Transverse colon (tissue), 4 donors: Measurements from ENCODE around the gene ANKDD1B. TPM values are rescaled to one million over a fixed set of nuclear protein-coding genes. Genes with fewer than 3 reads are reported as not detected.

ENCODE experiments used
- DNase-seq: peaks from one replicate; pipeline ENCODE4 v3.0.0-alpha.2; 2019
- H3K27ac ChIP-seq, 4 donors: fragments of 200-600 bp; sonication (generic); 2 replicates each; pipeline ENCODE4 v1.5.1; 2016 to 2018; ENCODE audit warnings: inconsistent platforms in 4 of 4
- H3K27me3 ChIP-seq: fragments of 200-600 bp; sonication (generic); 2 replicates; pipeline ENCODE4 v1.5.1; 2017; ENCODE audit warnings: inconsistent platforms
- H3K36me3 ChIP-seq, 4 donors: fragments of 200-600 bp; sonication (generic); 2 replicates each; pipeline ENCODE4 v1.5.1; 2017 to 2019; ENCODE audit warnings: inconsistent platforms in 4 of 4
- H3K4me1 ChIP-seq, 4 donors: fragments of 200-600 bp; sonication (generic); 2 replicates each; pipeline ENCODE4 v1.5.1; 2017 to 2020; ENCODE audit warnings: inconsistent platforms in 4 of 4
- H3K4me3 ChIP-seq, 4 donors: fragments of 200-600 bp; sonication (generic); 1 replicate in 1 of 4; 2 replicates in 3 of 4; pipeline versions ENCODE4 v1.5.1 to v1.6.1; 2017 to 2019; ENCODE audit warnings: inconsistent platforms in 4 of 4
- H3K9me3 ChIP-seq, 2 donors: fragments of 200-600 bp; sonication (generic); 2 replicates each; pipeline ENCODE4 v1.5.1; 2017 to 2019; ENCODE audit warnings: inconsistent platforms in 2 of 2
- EP300 ChIP-seq: sonication (generic); formaldehyde crosslinking; IDR thresholded peaks from one replicate; pipeline ENCODE4 v1.6.1; 2017; ENCODE audit warnings: antibody characterized with exemption, low read depth
- POLR2A ChIP-seq: fragments of 450-650 bp; IDR thresholded peaks from one replicate; pipeline ENCODE4 v1.6.1; 2016; ENCODE audit warnings: antibody characterized with exemption, mild to moderate bottlenecking, moderate library complexity
- POLR2AphosphoS5 ChIP-seq, 3 donors: sonication (generic); formaldehyde crosslinking; IDR thresholded peaks; one replicate each; pipeline ENCODE4 v1.6.1; 2016; ENCODE audit warnings: antibody characterized with exemption in 3 of 3
- WGBS, 2 donors: methylation state at CpG; one replicate each; pipeline ENCODE4 v1.1.5; 2018; ENCODE audit warnings: low coverage in 1 of 2; 5-methylcytosine and 5-hydroxymethylcytosine counted together
- in situ Hi-C, 4 donors: fragments of 200-750 bp; cut with MboI; loops; one replicate each; pipeline versions ENCODE4 v1.15.0 to v1.15.1; 2017; ENCODE audit warnings: low sequenced_read_pairs in 3 of 4, low pct_ligation_motif_present in 1 of 4, low pct_unique_long_range_greater_than_20kb in 1 of 4
- intact Hi-C: fragments of 100-400 bp; cut with DNase I; formaldehyde crosslinking; loops from one replicate; pipeline ENCODE4 v1.15.1; 2023; ENCODE audit warnings: low total_unique reads
- total RNA-seq, 4 donors: library from RNA; depleted of rRNA; stranded (reverse); fragments of >200 nt; gene quantifications; one replicate each; pipeline ENCODE4 v1.1.0, GENCODE V29; 2016
- TF ChIP-seq, protein P1 (sequence below), 5 experiments: fragments of 200-600 bp in 3 of 5; fragments of 450-650 bp in 2 of 5; sonication (generic) in 3 of 5; IDR thresholded peaks; 1 replicate in 2 of 5; 2 replicates in 3 of 5; pipeline ENCODE4 v1.5.1; 2016 to 2017; ENCODE audit warnings: antibody characterized with exemption in 5 of 5, inconsistent platforms in 3 of 5, mild to moderate bottlenecking in 2 of 5, moderate library complexity in 1 of 5

ANKDD1B gene
- total RNA-seq, 4 donors from 2014 or later = 3.6 to 20.6 (median 13.9) TPM

DNA sequence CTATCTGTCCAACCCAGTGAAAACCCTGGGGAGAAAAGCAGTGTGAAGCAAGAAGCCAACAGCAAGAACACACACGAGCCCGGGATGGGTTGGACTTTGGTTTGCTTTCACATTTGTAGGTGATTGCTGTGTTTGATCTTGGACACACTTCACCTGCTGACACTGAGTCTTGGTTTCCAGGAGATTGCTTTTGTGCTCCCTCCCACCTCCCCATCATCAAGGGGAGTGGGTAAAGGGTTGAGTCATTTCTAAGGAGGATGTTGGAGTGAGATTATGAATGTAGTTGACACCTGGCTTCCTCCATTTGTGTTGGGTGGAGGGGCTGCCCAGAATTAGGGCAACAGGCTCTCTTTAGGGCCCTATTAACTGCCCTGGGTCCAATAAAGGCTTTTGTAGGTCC lies 37.5 kb downstream of the ANKDD1B start:
- H3K27me3 ChIP-seq = no peaks in the 10 kb centered on the region
- peak; percentile 52 for DNase-seq
- H3K9me3 ChIP-seq = no peaks in the 10 kb centered on the region
- peaks cover 0 to 6% (median 0%) of the 10 kb centered on the region in 4 donors for H3K4me1 ChIP-seq
- in situ Hi-C loops (no loop called here), intact Hi-C loops (no loop called here)
- TF ChIP-seq POLR2AphosphoS5 (IDR thresholded peaks at IDR 0.05) (peak in 1 of 3 donors; percentile 19), POLR2A (no peak), EP300 (no peak)
- TF ChIP-seq, protein P1, sequence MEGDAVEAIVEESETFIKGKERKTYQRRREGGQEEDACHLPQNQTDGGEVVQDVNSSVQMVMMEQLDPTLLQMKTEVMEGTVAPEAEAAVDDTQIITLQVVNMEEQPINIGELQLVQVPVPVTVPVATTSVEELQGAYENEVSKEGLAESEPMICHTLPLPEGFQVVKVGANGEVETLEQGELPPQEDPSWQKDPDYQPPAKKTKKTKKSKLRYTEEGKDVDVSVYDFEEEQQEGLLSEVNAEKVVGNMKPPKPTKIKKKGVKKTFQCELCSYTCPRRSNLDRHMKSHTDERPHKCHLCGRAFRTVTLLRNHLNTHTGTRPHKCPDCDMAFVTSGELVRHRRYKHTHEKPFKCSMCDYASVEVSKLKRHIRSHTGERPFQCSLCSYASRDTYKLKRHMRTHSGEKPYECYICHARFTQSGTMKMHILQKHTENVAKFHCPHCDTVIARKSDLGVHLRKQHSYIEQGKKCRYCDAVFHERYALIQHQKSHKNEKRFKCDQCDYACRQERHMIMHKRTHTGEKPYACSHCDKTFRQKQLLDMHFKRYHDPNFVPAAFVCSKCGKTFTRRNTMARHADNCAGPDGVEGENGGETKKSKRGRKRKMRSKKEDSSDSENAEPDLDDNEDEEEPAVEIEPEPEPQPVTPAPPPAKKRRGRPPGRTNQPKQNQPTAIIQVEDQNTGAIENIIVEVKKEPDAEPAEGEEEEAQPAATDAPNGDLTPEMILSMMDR (IDR thresholded peaks at IDR 0.05) = no peak
- peak overlapping the region in 1 of 4 donors; percentile 27 for H3K27ac ChIP-seq
- H3K4me3 ChIP-seq = no peak overlapping the region
- H3K36me3 ChIP-seq = no peaks in the 10 kb centered on the region
- WGBS, 2 donors = 33 to 54% methylated on average over 2 of the region's 2 CpGs

DNA sequence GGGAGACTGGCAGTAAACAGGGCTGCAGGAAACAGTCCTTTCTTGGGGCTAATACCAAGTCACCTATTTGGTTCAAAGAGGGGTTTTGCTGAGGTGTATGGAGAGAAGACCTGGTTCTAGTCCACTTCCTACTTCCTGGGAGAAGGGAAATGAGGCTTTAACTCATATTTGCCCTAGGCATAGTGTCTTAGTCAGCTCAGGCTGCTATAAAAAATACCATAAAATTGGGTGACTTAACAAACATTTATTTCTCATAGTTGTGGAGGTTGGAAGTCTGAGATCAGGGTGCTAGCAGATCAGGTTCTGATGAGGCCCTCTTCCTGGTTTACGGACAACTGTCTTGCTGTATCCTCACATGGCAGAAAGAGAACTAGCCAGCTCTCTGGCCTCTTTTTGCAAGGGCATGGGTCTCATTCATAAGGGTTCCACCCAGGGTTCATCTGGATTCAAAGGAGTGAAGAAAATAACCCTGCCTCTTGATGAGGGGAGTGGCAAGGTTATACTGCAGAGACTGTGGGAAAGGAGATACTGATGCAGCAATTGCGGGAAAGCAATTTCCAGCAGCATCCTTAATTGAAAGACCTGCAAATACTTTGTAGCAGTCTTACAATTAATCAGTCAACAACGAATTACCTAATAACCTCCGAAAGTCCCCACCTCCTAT lies 40.5 kb downstream of the ANKDD1B start:
- intact Hi-C loops = no loop called here
- in situ Hi-C loops = loop anchor here in 1 of 4 donors (25.0 kb wide), 1 partner anchor 414 kb away; the partner anchor contains the start of gene ANKRD31
- Histone ChIP-seq H3K27ac (peak overlapping the region; percentile 5 to 36 (median 24)), H3K4me1 (peaks cover 0 to 8% (median 0%) of the 10 kb centered on the region in 4 donors), H3K27me3 (no peaks in the 10 kb centered on the region), H3K36me3 (no peaks in the 10 kb centered on the region), H3K4me3 (no peak overlapping the region), H3K9me3 (no peaks in the 10 kb centered on the region)
- WGBS, 2 donors = 53 to 70% methylated on average over 3 to 4 of the region's 4 CpGs
- TF ChIP-seq, protein P1 (IDR thresholded peaks at IDR 0.05) = no peak
- no peak for DNase-seq

DNA sequence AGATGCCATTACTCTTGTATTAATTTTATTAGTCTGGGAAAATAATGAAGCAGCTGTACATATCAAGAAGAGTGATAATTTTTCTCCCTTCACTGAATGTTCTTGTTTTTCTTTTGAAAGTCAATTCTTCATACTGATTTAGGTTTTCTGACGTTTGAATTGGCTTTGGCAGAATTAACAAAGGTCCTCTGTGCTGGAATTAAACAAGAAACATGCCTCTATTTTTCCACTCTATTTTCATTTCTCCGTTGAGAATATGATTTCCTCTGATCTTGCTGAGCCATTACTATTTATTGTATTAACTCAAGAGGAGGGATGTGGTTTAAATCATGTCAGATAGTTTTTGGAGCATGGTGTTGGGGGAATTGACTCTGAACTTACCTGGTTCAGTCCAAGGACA lies 42.3 kb downstream of the ANKDD1B start:
- no peaks in the 10 kb centered on the region for H3K36me3 ChIP-seq
- WGBS, 2 donors = 64 to 75% methylated on average over 2 of the region's 2 CpGs
- no peak for TF ChIP-seq POLR2A
- no peak for TF ChIP-seq POLR2AphosphoS5 (IDR thresholded peaks at IDR 0.05)
- no peak overlapping the region for H3K4me3 ChIP-seq
- intact Hi-C loops = no loop called here
- in situ Hi-C loops = loop anchor here in 1 of 4 donors (25.0 kb wide), 1 partner anchor 416 kb away; the partner anchor contains the start of gene ANKRD31
- no peak overlapping the region for H3K27ac ChIP-seq
- H3K4me1 ChIP-seq = peaks cover 0 to 5% (median 0%) of the 10 kb centered on the region in 4 donors
- no peak for DNase-seq
- no peaks in the 10 kb centered on the region for H3K9me3 ChIP-seq
- no peaks in the 10 kb centered on the region for H3K27me3 ChIP-seq

DNA sequence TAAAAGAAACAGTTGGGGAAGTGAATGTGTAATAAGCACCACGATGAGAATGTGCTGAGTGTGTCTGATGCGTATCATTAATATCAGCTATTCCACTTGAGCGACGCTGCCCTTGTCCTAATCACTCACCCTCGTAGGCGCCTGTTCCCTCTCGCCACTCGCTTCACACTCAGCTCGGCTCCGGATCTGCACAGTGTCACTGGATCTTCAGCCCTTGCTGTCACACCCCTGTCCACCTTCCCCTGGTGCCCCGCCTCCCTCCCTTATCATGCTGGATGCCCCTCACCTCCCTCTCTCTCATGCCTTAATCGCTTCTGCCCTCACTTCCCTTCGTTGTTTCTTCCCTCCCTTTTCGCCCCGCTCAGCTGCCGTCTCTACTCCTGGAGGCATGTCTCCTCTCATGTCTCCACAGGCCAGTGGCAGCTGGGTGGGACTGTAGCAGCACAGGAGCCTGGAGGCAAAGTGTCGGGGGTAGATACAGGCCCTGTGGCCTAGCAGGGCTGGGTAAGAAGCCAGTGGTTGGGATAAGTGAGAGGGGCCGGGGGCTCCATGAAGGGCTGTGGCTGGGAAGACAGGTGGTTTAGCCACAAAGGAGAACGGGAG lies 43.5 kb downstream of the ANKDD1B start:
- no peak for DNase-seq
- H3K4me1 ChIP-seq = peaks cover 0 to 5% (median 0%) of the 10 kb centered on the region in 4 donors
- H3K4me3 ChIP-seq = no peak overlapping the region
- H3K27me3 ChIP-seq = no peaks in the 10 kb centered on the region
- TF ChIP-seq POLR2AphosphoS5 (IDR thresholded peaks at IDR 0.05) = no peak
- no peak for TF ChIP-seq EP300
- TF ChIP-seq POLR2A = no peak
- in situ Hi-C loops = loop anchor here in 1 of 4 donors (25.0 kb wide), 1 partner anchor 417 kb away; the partner anchor contains the start of gene ANKRD31
- H3K27ac ChIP-seq = no peak overlapping the region
- intact Hi-C loops = no loop called here
- WGBS, 2 donors = 92 to 93% methylated on average over 12 to 19 of the region's 19 CpGs
- no peaks in the 10 kb centered on the region for H3K9me3 ChIP-seq
- no peaks in the 10 kb centered on the region for H3K36me3 ChIP-seq

DNA sequence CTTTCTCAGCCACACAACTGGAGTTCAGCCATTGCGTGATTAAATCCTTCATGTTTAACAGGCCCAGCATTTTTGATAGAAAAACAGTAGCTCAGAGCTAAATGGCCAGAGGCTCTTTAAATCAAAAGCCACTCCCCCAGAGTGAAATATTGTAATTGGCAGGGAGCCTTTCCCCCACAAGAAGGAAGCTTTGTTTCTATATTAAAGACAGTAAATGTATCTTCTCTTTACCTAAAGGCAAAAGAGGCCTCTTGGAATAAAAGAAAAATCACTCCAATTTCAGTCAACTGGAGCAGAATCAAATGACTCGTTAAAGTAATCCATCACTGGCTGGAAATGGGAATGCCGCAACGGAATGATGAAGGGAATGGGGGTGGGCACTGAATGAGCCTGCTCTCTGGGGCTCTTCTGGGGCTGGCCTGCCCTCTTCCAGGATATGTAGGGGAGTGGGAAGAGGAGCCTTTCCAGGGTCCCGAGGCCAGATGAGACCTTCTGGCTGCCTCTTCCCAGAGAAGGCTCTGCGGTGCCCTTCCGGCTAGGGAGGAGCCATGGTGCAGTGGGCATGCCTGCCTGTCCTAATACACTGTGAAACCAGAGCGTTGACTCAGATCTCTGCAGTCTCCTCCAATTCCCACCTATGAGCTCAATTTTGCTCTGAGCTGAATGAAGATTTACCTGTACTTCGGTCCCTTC lies 45.2 kb downstream of the ANKDD1B start:
- intact Hi-C loops (no loop called here), in situ Hi-C loops (loop anchor here in 1 of 4 donors (25.0 kb wide), 1 partner anchor 419 kb away; the partner anchor contains the start of gene ANKRD31)
- Histone ChIP-seq H3K27ac (peak overlapping the region; percentile 27 to 70 (median 42)), H3K9me3 (no peaks in the 10 kb centered on the region), H3K4me1 (peaks cover 0 to 3% (median 0%) of the 10 kb centered on the region in 4 donors), H3K36me3 (no peaks in the 10 kb centered on the region), H3K27me3 (no peaks in the 10 kb centered on the region), H3K4me3 (peak overlapping the region in 3 of 4 donors; percentile 19 to 40 (median 37))
- TF ChIP-seq, protein P1 (IDR thresholded peaks at IDR 0.05) = no peak
- DNase-seq = no peak
- 48 to 56% methylated on average over 5 to 9 of the region's 9 CpGs for WGBS, 2 donors
